Measurements from ENCODE around the gene MED27.

The MED27 gene

DNA sequence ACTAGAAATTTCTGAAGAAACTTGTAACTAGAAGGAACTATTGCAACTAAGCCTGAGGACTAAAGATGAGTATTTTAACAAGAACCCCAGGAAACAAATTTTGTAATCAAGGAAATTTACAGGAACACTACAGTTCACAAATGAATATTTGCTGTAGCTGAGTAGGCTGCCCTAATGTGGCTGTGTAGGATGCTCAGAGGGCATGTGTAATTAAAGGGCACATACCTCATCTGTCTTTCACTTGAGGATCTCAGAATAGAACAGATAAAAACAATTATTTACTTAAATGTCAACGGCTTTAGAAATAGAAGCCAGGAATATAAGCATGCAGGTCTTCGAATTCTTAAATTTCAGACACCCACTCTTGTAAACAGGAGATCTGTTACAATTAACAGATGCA lies 119.8 kb downstream of the MED27 start:
- H3K9me3 ChIP-seq (ENCODE audit: control insufficient read depth, insufficient read depth, low read depth, low read length) = no peaks in the 10 kb centered on the region
- TF ChIP-seq ZNF830 (tag by site-specific recombination; IDR thresholded peaks at IDR 0.05; ENCODE audit: low read depth) = no peak
- TF ChIP-seq ZNF791 (tag by site-specific recombination; IDR thresholded peaks at IDR 0.05) = no peak
- TF ChIP-seq GLIS2 (tag by site-specific recombination; IDR thresholded peaks at IDR 0.05) = no peak
- no peak for TF ChIP-seq ZNF2 (tag by site-specific recombination; IDR thresholded peaks at IDR 0.05)
- no peak for TF ChIP-seq ZNF366 (tag by site-specific recombination; conservative IDR thresholded peaks at IDR 0.05)
- no peak for TF ChIP-seq ZNF549 (tag by site-specific recombination; IDR thresholded peaks at IDR 0.05)
- TF ChIP-seq, protein P1, sequence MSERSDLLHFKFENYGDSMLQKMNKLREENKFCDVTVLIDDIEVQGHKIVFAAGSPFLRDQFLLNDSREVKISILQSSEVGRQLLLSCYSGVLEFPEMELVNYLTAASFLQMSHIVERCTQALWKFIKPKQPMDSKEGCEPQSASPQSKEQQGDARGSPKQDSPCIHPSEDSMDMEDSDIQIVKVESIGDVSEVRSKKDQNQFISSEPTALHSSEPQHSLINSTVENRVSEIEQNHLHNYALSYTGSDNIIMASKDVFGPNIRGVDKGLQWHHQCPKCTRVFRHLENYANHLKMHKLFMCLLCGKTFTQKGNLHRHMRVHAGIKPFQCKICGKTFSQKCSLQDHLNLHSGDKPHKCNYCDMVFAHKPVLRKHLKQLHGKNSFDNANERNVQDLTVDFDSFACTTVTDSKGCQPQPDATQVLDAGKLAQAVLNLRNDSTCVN (tag by site-specific recombination; optimal IDR thresholded peaks at IDR 0.05) = no peak
- no peak for TF ChIP-seq ZNF24 (tag by site-specific recombination; IDR thresholded peaks at IDR 0.05)
- no peak for TF ChIP-seq ZXDB (tag by site-specific recombination; IDR thresholded peaks at IDR 0.05)
- TF ChIP-seq, protein P2, sequence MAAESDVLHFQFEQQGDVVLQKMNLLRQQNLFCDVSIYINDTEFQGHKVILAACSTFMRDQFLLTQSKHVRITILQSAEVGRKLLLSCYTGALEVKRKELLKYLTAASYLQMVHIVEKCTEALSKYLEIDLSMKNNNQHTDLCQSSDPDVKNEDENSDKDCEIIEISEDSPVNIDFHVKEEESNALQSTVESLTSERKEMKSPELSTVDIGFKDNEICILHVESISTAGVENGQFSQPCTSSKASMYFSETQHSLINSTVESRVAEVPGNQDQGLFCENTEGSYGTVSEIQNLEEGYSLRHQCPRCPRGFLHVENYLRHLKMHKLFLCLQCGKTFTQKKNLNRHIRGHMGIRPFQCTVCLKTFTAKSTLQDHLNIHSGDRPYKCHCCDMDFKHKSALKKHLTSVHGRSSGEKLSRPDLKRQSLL (tag by site-specific recombination; IDR thresholded peaks at IDR 0.05) = no peak

DNA sequence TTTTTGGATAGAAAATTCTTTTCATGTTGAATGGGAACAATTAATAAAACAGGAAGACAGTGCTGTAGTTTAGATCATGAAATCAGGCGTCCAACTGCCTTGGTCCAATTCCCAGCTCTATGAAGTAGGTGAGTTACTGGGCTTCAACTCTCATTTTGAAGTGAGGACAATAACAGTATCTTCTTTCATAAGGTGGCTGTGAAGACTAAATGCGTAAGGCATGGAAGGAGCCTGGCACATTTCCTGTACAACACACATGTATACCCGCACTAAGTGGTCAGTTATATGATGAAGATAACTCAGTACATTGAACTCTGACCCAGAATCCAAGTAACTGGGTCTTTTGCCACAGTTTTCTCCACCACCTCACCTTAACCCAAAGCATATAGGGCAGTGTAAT lies 120.6 kb downstream of the MED27 start:
- H3K4me1 ChIP-seq (ENCODE audit: control insufficient read depth, insufficient read depth, low read length) = peaks cover 6% of the 10 kb centered on the region
- no peak overlapping the region for H3K27ac ChIP-seq (ENCODE audit: extremely low read depth, low read depth, low read length)
- no peaks in the 10 kb centered on the region for H3K36me3 ChIP-seq (ENCODE audit: control insufficient read depth in 2 of 2, insufficient read depth in 1 of 2, low read length in 2 of 2)
- TF ChIP-seq PRDM1 (tag by site-specific recombination; IDR thresholded peaks at IDR 0.05) (no peak), ZNF654 (tag by site-specific recombination; IDR thresholded peaks at IDR 0.05; ENCODE audit: low read depth) (no peak), ZNF626 (tag by site-specific recombination; IDR thresholded peaks at IDR 0.05) (no peak), ZNF830 (tag by site-specific recombination; IDR thresholded peaks at IDR 0.05; ENCODE audit: low read depth) (no peak), SALL2 (tag by site-specific recombination; IDR thresholded peaks at IDR 0.05; ENCODE audit: borderline replicate concordance) (no peak), GLI2 (tag by site-specific recombination; IDR thresholded peaks at IDR 0.05; ENCODE audit: borderline replicate concordance, low read depth) (no peak), ZNF302 (tag by site-specific recombination; IDR thresholded peaks at IDR 0.05; ENCODE audit: low read depth) (no peak), ZNF768 (tag by site-specific recombination; IDR thresholded peaks at IDR 0.05) (no peak), ZSCAN16 (tag by site-specific recombination; IDR thresholded peaks at IDR 0.05) (no peak), ZNF354C (tag by site-specific recombination; IDR thresholded peaks at IDR 0.05; ENCODE audit: borderline replicate concordance, low read depth) (no peak), ZNF311 (tag by site-specific recombination; IDR thresholded peaks at IDR 0.05; ENCODE audit: borderline replicate concordance) (no peak), SP3 (tag by site-specific recombination; IDR thresholded peaks at IDR 0.05) (no peak), ZNF211 (tag by site-specific recombination; IDR thresholded peaks at IDR 0.05; ENCODE audit: low read depth) (no peak), ZNF530 (tag by site-specific recombination; IDR thresholded peaks at IDR 0.05; ENCODE audit: low read depth) (no peak), ZNF341 (tag by site-specific recombination; IDR thresholded peaks at IDR 0.05; ENCODE audit: low read depth) (no peak)
- TF ChIP-seq, protein P3, sequence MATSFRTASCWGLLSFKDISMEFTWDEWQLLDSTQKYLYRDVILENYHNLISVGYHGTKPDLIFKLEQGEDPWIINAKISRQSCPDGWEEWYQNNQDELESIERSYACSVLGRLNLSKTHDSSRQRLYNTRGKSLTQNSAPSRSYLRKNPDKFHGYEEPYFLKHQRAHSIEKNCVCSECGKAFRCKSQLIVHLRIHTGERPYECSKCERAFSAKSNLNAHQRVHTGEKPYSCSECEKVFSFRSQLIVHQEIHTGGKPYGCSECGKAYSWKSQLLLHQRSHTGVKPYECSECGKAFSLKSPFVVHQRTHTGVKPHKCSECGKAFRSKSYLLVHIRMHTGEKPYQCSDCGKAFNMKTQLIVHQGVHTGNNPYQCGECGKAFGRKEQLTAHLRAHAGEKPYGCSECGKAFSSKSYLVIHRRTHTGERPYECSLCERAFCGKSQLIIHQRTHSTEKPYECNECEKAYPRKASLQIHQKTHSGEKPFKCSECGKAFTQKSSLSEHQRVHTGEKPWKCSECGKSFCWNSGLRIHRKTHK (tag by site-specific recombination; IDR thresholded peaks at IDR 0.05) = no peak
- TF ChIP-seq, protein P4, sequence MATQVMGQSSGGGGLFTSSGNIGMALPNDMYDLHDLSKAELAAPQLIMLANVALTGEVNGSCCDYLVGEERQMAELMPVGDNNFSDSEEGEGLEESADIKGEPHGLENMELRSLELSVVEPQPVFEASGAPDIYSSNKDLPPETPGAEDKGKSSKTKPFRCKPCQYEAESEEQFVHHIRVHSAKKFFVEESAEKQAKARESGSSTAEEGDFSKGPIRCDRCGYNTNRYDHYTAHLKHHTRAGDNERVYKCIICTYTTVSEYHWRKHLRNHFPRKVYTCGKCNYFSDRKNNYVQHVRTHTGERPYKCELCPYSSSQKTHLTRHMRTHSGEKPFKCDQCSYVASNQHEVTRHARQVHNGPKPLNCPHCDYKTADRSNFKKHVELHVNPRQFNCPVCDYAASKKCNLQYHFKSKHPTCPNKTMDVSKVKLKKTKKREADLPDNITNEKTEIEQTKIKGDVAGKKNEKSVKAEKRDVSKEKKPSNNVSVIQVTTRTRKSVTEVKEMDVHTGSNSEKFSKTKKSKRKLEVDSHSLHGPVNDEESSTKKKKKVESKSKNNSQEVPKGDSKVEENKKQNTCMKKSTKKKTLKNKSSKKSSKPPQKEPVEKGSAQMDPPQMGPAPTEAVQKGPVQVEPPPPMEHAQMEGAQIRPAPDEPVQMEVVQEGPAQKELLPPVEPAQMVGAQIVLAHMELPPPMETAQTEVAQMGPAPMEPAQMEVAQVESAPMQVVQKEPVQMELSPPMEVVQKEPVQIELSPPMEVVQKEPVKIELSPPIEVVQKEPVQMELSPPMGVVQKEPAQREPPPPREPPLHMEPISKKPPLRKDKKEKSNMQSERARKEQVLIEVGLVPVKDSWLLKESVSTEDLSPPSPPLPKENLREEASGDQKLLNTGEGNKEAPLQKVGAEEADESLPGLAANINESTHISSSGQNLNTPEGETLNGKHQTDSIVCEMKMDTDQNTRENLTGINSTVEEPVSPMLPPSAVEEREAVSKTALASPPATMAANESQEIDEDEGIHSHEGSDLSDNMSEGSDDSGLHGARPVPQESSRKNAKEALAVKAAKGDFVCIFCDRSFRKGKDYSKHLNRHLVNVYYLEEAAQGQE (tag by site-specific recombination; IDR thresholded peaks at IDR 0.05) = no peak
- no peaks in the 10 kb centered on the region for H3K9me3 ChIP-seq (ENCODE audit: control insufficient read depth, insufficient read depth, low read depth, low read length)
- CTCF ChIA-PET = no interaction called here
- no peak overlapping the region for H3K4me3 ChIP-seq (ENCODE audit: low read depth, low read length)
- POLR2A ChIA-PET = no interaction called here

More for the DNA sequence above, 119.8 kb downstream of the MED27 start:
- no peak overlapping the region for H3K27ac ChIP-seq (ENCODE audit: extremely low read depth, low read depth, low read length)
- CTCF ChIA-PET = no interaction called here
- POLR2A ChIA-PET = no interaction called here
- H3K36me3 ChIP-seq (ENCODE audit: control insufficient read depth in 2 of 2, insufficient read depth in 1 of 2, low read length in 2 of 2) = no peaks in the 10 kb centered on the region
- no peak overlapping the region for H3K4me3 ChIP-seq (ENCODE audit: low read depth, low read length)
- H3K4me1 ChIP-seq (ENCODE audit: control insufficient read depth, insufficient read depth, low read length) = peaks cover 6% of the 10 kb centered on the region

Data from HEK293 (cell line).